ENCODE data around the gene NCKAP5. TPM values are rescaled to one million over a fixed set of nuclear protein-coding genes. Genes with fewer than 3 reads are reported as not detected.

Gene NCKAP5
- total and polyA plus RNA-seq, 2 of the 8 experiments (the other 6 are each of a cell fraction or from before 2014, with no cell fraction given), result 0.27 to 0.86 TPM

DNA sequence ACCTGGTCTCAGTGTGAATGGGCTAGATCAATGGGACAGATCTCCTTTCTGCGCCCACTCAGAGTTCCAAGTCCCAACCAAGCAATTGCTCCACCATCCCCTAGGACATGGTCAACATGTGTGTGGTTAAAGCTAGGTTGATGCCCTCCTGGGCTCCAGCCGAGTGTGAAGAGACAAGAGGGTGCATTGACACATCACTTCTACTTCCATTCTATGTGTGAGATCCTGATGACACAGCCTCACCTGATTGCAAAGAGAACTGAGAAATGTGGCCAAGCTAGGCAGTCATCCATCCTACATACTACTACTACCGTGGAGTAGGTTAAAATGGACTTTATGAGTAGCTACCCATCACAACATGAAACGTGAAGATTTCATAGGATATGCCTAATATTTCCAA, 106.8 kb downstream of the NCKAP5 start (continued):
- no peak for TF ChIP-seq CHD7 (IDR thresholded peaks at IDR 0.05; ENCODE audit: insufficient replicate concordance, low read length)
- no peak for TF ChIP-seq SAP30 (IDR thresholded peaks at IDR 0.05; ENCODE audit: insufficient read depth, insufficient replicate concordance, low read length)
- TF ChIP-seq TAF7 (optimal IDR thresholded peaks at IDR 0.05; ENCODE audit: borderline replicate concordance, low read depth, low read length), result no peak
- no peak for TF ChIP-seq EP300 (IDR thresholded peaks at IDR 0.05; ENCODE audit: borderline replicate concordance in 1 of 2, low read depth in 2 of 2, low read length in 2 of 2)
- TF ChIP-seq CTCF (IDR thresholded peaks at IDR 0.05; ENCODE audit: control extremely low read depth in 1 of 3, insufficient read depth in 1 of 3, low read depth in 1 of 3, low read length in 3 of 3), result no peak
- no peak for TF ChIP-seq BRCA1 (IDR thresholded peaks at IDR 0.05; ENCODE audit: low read depth, low read length)
